Gastrocnemius medialis (tissue), 4 donors: ENCODE results near the gene BEND3. TPM values are rescaled to one million over a fixed set of nuclear protein-coding genes. Genes with fewer than 3 reads are reported as not detected.
"Not testable (repeated sequence)": the region's sequence is repeated elsewhere in the genome, so short reads cannot be mapped to it uniquely, and the experiment has no call there.

ENCODE experiments used
- ATAC-seq, 2 donors: fragments of 150-250 bp; one replicate each; pipeline ENCODE4 v1.9.1; 2016
- DNase-seq, 2 donors: peaks; one replicate each; pipeline ENCODE4 v3.0.0-alpha.2; 2019
- H3K27ac ChIP-seq, 4 donors: fragments of 200-600 bp; sonication (generic); 1 replicate in 1 of 4; 2 replicates in 3 of 4; pipeline ENCODE4 v1.5.1; 2016 to 2018; ENCODE audit warnings: mild to moderate bottlenecking in 2 of 4, moderate library complexity in 1 of 4
- H3K27me3 ChIP-seq, 3 donors: fragments of 200-600 bp; sonication (generic) in 2 of 3; 1 replicate in 1 of 3; 2 replicates in 2 of 3; pipeline versions ENCODE4 v1.5.1 to v1.6.0; 2016 to 2019; ENCODE audit warnings: mild to moderate bottlenecking in 1 of 3, moderate library complexity in 1 of 3
- H3K36me3 ChIP-seq, 2 donors: fragments of 200-600 bp; sonication (generic) in 1 of 2; one replicate each; pipeline ENCODE4 v1.5.1; 2017 to 2018
- H3K4me1 ChIP-seq, 2 donors: fragments of 200-600 bp; sonication (generic) in 1 of 2; one replicate each; pipeline ENCODE4 v1.5.1; 2016 to 2017; ENCODE audit warnings: mild to moderate bottlenecking in 2 of 2
- H3K4me3 ChIP-seq, 4 donors: fragments of 200-600 bp; sonication (generic) in 3 of 4; 1 replicate in 1 of 4; 2 replicates in 3 of 4; pipeline ENCODE4 v1.5.1; 2016 to 2019; ENCODE audit warnings: mild to moderate bottlenecking in 2 of 4
- H3K9me3 ChIP-seq, 3 donors: fragments of 200-600 bp; sonication (generic) in 2 of 3; 1 replicate in 1 of 3; 2 replicates in 2 of 3; pipeline ENCODE4 v1.5.1; 2016 to 2019
- POLR2A ChIP-seq, 2 donors: fragments of 450-650 bp; IDR thresholded peaks; one replicate each; pipeline ENCODE4 v1.6.1; 2017; ENCODE audit warnings: antibody characterized with exemption in 2 of 2, mild to moderate bottlenecking in 2 of 2, moderate library complexity in 2 of 2
- in situ Hi-C, 4 donors: fragments of 200-750 bp; cut with MboI; loops; one replicate each; pipeline versions ENCODE4 v1.15.0 to v1.8.0; 2017; ENCODE audit warnings: low sequenced_read_pairs in 4 of 4
- intact Hi-C: fragments of 100-400 bp; cut with DNase I; formaldehyde crosslinking; loops from one replicate; pipeline ENCODE4 v1.15.1; 2023; ENCODE audit warnings: low total_unique reads
- total RNA-seq, 4 donors: library from RNA; depleted of rRNA; stranded (reverse); fragments of >200 nt; gene quantifications; one replicate each; pipeline versions ENCODE4 v1.1.0 to v1.2.3, GENCODE V29; 2016
- TF ChIP-seq, protein P1 (sequence below), 5 experiments: fragments of 450-650 bp in 3 of 5; fragments of 200-600 bp in 2 of 5; sonication (generic) in 2 of 5; IDR thresholded peaks in 4 of 5; conservative IDR thresholded peaks in 1 of 5; 1 replicate in 4 of 5; 2 replicates in 1 of 5; pipeline ENCODE4 v1.5.1; 2016 to 2019; ENCODE audit warnings: antibody characterized with exemption in 5 of 5, mild to moderate bottlenecking in 3 of 5, moderate library complexity in 3 of 5

Gene BEND3
- total RNA-seq, 4 donors from 2014 or later = 1.5 to 1.9 (median 1.7) TPM

DNA sequence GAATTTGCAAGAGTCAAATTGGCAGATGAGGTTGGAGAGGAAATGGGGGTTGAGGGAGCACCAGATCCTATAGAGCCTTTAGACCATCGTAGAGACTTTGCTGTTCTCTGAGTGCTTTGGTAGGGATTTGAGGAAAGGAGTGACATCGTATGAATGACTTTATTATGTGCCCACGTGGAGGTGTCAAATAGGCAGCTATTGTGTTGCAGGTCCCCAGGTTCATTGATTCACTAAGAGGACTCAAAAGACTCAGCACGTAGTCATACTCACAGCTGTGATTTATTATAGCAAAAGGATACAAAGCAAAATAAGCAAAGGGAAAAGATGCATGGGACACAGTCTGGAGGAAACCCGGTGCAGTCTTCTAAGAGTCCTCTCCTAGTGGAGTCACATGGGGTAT lies 85.2 kb downstream of the BEND3 start:
- peaks cover 10 to 21% of the 10 kb centered on the region in 2 donors for H3K4me1 ChIP-seq
- no peaks in the 10 kb centered on the region for H3K36me3 ChIP-seq
- ATAC-seq = no peak
- no peak for DNase-seq
- TF ChIP-seq, protein P1, sequence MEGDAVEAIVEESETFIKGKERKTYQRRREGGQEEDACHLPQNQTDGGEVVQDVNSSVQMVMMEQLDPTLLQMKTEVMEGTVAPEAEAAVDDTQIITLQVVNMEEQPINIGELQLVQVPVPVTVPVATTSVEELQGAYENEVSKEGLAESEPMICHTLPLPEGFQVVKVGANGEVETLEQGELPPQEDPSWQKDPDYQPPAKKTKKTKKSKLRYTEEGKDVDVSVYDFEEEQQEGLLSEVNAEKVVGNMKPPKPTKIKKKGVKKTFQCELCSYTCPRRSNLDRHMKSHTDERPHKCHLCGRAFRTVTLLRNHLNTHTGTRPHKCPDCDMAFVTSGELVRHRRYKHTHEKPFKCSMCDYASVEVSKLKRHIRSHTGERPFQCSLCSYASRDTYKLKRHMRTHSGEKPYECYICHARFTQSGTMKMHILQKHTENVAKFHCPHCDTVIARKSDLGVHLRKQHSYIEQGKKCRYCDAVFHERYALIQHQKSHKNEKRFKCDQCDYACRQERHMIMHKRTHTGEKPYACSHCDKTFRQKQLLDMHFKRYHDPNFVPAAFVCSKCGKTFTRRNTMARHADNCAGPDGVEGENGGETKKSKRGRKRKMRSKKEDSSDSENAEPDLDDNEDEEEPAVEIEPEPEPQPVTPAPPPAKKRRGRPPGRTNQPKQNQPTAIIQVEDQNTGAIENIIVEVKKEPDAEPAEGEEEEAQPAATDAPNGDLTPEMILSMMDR (IDR thresholded peaks at IDR 0.05 in 4 of 5, conservative IDR thresholded peaks at IDR 0.05 in 1 of 5) = no peak
- no peak for TF ChIP-seq POLR2A (IDR thresholded peaks at IDR 0.05)
- H3K27me3 ChIP-seq = no peaks in the 10 kb centered on the region
- H3K9me3 ChIP-seq = no peaks in the 10 kb centered on the region
- no peak overlapping the region for H3K4me3 ChIP-seq
- intact Hi-C loops (loop anchor here (10.0 kb wide), 1 partner anchor 1895 kb away; a partner anchor contains a TSS), in situ Hi-C loops (no loop called here)
- H3K27ac ChIP-seq = no peak overlapping the region

DNA sequence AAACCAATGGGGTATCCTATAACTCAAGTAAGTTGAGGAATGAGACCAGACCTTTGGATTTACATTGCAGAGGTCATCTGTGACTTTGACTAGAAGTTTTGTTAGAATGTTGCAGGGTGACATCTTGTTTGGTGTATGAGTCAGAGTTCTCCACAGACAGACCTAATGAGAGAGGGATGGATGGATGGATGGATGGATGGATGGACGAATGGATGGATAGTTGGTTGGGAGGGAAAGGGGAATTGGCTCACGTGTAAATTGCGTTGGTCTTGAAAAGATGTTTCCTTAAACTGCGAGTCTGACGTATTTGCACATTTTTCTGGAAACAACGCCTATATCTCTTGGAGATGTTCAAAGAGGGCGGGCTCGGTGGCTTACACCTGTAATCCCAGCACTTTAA lies 88.3 kb downstream of the BEND3 start:
- Histone ChIP-seq H3K4me1 (peaks cover 10 to 21% of the 10 kb centered on the region in 2 donors), H3K4me3 (no peak overlapping the region), H3K36me3 (no peaks in the 10 kb centered on the region), H3K9me3 (no peaks in the 10 kb centered on the region), H3K27me3 (no peaks in the 10 kb centered on the region), H3K27ac (no peak overlapping the region)
- no peak for DNase-seq
- intact Hi-C loops (no loop called here), in situ Hi-C loops (loop anchor here in 1 of 4 donors (10.0 kb wide), 1 partner anchor 88 kb away; the partner anchor contains the start of gene BEND3)
- TF ChIP-seq, protein P1 (IDR thresholded peaks at IDR 0.05 in 4 of 5, conservative IDR thresholded peaks at IDR 0.05 in 1 of 5) = no peak
- no peak for TF ChIP-seq POLR2A (IDR thresholded peaks at IDR 0.05)
- no peak for ATAC-seq

- Histone ChIP-seq H3K27ac (no peak overlapping the region), H3K27me3 (no peaks in the 10 kb centered on the region), H3K4me1 (no peaks in the 10 kb centered on the region), H3K36me3 (no peaks in the 10 kb centered on the region), H3K9me3 (no peaks in the 10 kb centered on the region), H3K4me3 (no peak overlapping the region)
- TF ChIP-seq, protein P1 (IDR thresholded peaks at IDR 0.05 in 4 of 5, conservative IDR thresholded peaks at IDR 0.05 in 1 of 5) = no peak
- TF ChIP-seq POLR2A (IDR thresholded peaks at IDR 0.05) = no peak
- intact Hi-C loops = no loop called here
- DNase-seq (no peak), ATAC-seq (no peak)
- in situ Hi-C loops = loop anchor here in 1 of 4 donors (10.0 kb wide), 1 partner anchor 93 kb away; the partner anchor contains the start of gene BEND3
Observed at GRCh38 chr6:107021446-107022185, 93.7 kb downstream of the BEND3 start.

DNA sequence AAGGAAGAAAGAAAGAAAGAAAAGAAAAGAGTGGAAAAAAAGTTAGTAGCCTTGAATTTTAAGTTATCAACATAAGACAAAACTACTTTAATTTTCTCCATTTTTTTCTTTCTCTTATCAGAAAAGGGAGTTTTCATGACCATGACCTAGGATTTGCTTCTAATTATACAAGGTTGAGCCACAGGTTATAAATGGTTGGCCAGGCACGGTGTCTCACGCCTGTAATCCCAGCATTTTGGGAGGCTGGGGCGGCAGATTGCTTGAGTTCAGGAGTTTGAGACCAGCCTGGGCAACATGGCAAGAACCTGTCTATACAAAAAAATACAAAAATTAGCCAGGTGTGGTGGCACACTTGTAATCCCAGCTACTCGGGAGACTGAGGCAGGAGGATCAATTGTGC lies 95.1 kb downstream of the BEND3 start:
- Histone ChIP-seq H3K9me3 (no peaks in the 10 kb centered on the region), H3K27me3 (no peaks in the 10 kb centered on the region), H3K36me3 (no peaks in the 10 kb centered on the region), H3K27ac (no peak overlapping the region), H3K4me3 (no peak overlapping the region), H3K4me1 (no peaks in the 10 kb centered on the region)
- in situ Hi-C loops = loop anchor here in 1 of 4 donors (10.0 kb wide), 1 partner anchor 95 kb away; the partner anchor contains the start of gene BEND3
- ATAC-seq (no peak), DNase-seq (no peak)
- intact Hi-C loops = no loop called here
- TF ChIP-seq, protein P1 (IDR thresholded peaks at IDR 0.05 in 4 of 5, conservative IDR thresholded peaks at IDR 0.05 in 1 of 5) = no peak
- no peak for TF ChIP-seq POLR2A (IDR thresholded peaks at IDR 0.05)

DNA sequence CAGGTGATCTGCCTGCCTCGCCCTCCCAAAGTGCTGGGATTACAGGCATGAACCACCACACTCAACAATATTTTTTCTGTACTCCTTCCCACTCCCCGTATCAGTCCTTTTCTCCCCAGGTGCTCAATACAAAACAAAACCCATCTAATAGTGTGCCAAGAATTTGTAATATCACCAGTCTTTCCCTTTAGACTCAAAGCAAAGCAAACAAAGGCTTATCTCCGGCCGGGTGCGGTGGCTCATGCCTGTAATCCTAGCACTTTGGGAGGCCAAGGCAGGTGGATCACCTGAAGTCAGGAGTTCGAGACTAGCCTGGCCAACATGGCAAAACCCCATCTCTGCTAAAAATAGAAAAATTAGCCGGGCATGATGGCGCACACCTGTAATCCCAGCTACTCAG lies 95.7 kb downstream of the BEND3 start:
- intact Hi-C loops, H3K27me3 ChIP-seq, H3K27ac ChIP-seq, H3K4me3 ChIP-seq, H3K9me3 ChIP-seq, H3K36me3 ChIP-seq, H3K4me1 ChIP-seq, DNase-seq, ATAC-seq: not testable (repeated sequence)
- in situ Hi-C loops = loop anchor here in 1 of 4 donors (10.0 kb wide), 1 partner anchor 95 kb away; the partner anchor contains the start of gene BEND3
